HepG2 (cell line): Measurements from ENCODE around the gene S100A11. TPM values are rescaled to one million over a fixed set of nuclear protein-coding genes. Genes with fewer than 3 reads are reported as not detected.

Source experiments
- ATAC-seq: fragments of 200-7000 bp; cut with Tn5 transposase; 3 replicates; pipeline ENCODE4 v1.9.1; 2020; ENCODE audit warnings: mild to moderate bottlenecking, moderate library complexity
- BruUV-seq: library from RNA; stranded (reverse); fragments of 400-500 nt; replicated peaks from 2 replicates; lab custom pipeline; 2021; lab: Mats Ljungman, UMichigan
- CTCF ChIA-PET: fragments of 300-600 bp; formaldehyde crosslinking; extraction: SDS; loops from one replicate; lab custom pipeline; 2021; ENCODE audit warnings: low total read pairs, inconsistent platforms, low intra/inter-chr PET ratio; lab: Yijun Ruan, JAX
- POLR2A ChIA-PET: fragments of 350-600 bp; sonication (Branson Sonifier 250); formaldehyde crosslinking; loops from one replicate; lab custom pipeline; 2020; ENCODE audit warnings: antibody characterized with exemption, inconsistent platforms; lab: Yijun Ruan, JAX
- DNase-seq: peaks from one replicate; pipeline ENCODE4 v3.0.0-alpha.2; 2015; ENCODE audit warnings: low spot score
- FAIRE-seq: peaks from 3 replicates; lab custom pipeline; 2011; peaks lifted over from hg19 to GRCh38; lab: Jason Lieb, UNC
- H2AFZ ChIP-seq: one replicate; pipeline ENCODE4 v1.6.1; 2011; ENCODE audit warnings: low read length, inconsistent platforms
- H3K27ac ChIP-seq: fragments of 300-600 bp; 3 replicates; pipeline ENCODE4 v1.8.0; 2011; ENCODE audit warnings: mixed run types, mild to moderate bottlenecking, mixed read lengths, low read length, inconsistent platforms; ENCODE audit not compliant: insufficient read depth; ENCODE audit errors: extremely low read length
- H3K27me3 ChIP-seq, 2 experiments: fragments of 200-600 bp in 1 of 2; 2 replicates in 1 of 2; 3 replicates in 1 of 2; pipeline versions ENCODE4 v1.6.0 to v1.8.0; 2011; ENCODE audit warnings: low read length in 2 of 2, mild to moderate bottlenecking in 2 of 2, moderate library complexity in 2 of 2, inconsistent platforms in 1 of 2; ENCODE audit not compliant: insufficient read depth in 2 of 2, control insufficient read depth in 1 of 2
- H3K36me3 ChIP-seq, 2 experiments: fragments of 200-600 bp in 1 of 2; replicated peaks in 1 of 2; 2 replicates in 1 of 2; 3 replicates in 1 of 2; pipeline versions ENCODE4 v1.5.1 to v1.8.0; 2011; ENCODE audit warnings: low read length in 2 of 2, inconsistent platforms in 1 of 2; ENCODE audit not compliant: insufficient read depth in 2 of 2, control insufficient read depth in 1 of 2
- H3K4me1 ChIP-seq: 2 replicates; pipeline ENCODE4 v1.5.1; 2012; ENCODE audit warnings: low read length, inconsistent platforms; ENCODE audit not compliant: insufficient read depth
- H3K4me2 ChIP-seq: 2 replicates; pipeline ENCODE4 v1.6.0; 2011; ENCODE audit warnings: low read depth, low read length, inconsistent platforms
- H3K4me3 ChIP-seq, 3 experiments: fragments of 200-600 bp in 1 of 3; sonication (generic), shearing (Covaris generic) in 1 of 3; replicated peaks in 1 of 3; 2 replicates each; pipeline ENCODE4 v1.5.1; 2011 to 2016; ENCODE audit warnings: low read length in 3 of 3, inconsistent platforms in 2 of 3, low read depth in 2 of 3, mild to moderate bottlenecking in 2 of 3, control low read depth in 1 of 3, mixed read lengths in 1 of 3; ENCODE audit not compliant: insufficient read depth in 1 of 3
- H3K79me2 ChIP-seq: one replicate; pipeline ENCODE4 v1.6.1; 2011; ENCODE audit warnings: low read length, inconsistent platforms; ENCODE audit not compliant: insufficient read depth
- H3K9ac ChIP-seq: 2 replicates; pipeline ENCODE4 v1.6.0; 2011; ENCODE audit warnings: mild to moderate bottlenecking, low read depth, low read length, inconsistent platforms; ENCODE audit not compliant: insufficient read depth
- H3K9me3 ChIP-seq: 2 replicates; pipeline ENCODE4 v1.5.1; 2012; ENCODE audit warnings: mild to moderate bottlenecking, low read length
- H4K20me1 ChIP-seq: 2 replicates; pipeline ENCODE4 v1.6.0; 2011; ENCODE audit warnings: inconsistent platforms, mild to moderate bottlenecking, low read length, moderate library complexity; ENCODE audit not compliant: insufficient read depth
- CBX1 ChIP-seq: IDR thresholded peaks from one replicate; pipeline ENCODE4 v1.6.1; 2016; ENCODE audit warnings: antibody characterized with exemption, low read depth
- ETV6 ChIP-seq: sonication (generic); formaldehyde crosslinking; conservative IDR thresholded peaks from 2 replicates; pipeline ENCODE4 v1.4.0; 2020; ENCODE audit warnings: missing genetic modification reagents
- FUBP1 ChIP-seq: sonication (generic); formaldehyde crosslinking; IDR thresholded peaks from 2 replicates; pipeline ENCODE4 v1.5.1; 2020; ENCODE audit warnings: missing genetic modification reagents, mild to moderate bottlenecking, borderline replicate concordance
- JUN ChIP-seq: sonication (generic); formaldehyde crosslinking; IDR thresholded peaks from 2 replicates; pipeline ENCODE4 v1.4.0; 2020; ENCODE audit warnings: mild to moderate bottlenecking, missing genetic modification reagents
- KDM4B ChIP-seq: sonication (generic); formaldehyde crosslinking; IDR thresholded peaks from 2 replicates; pipeline ENCODE4 v1.4.0; 2020; ENCODE audit warnings: missing genetic modification reagents
- MBD4 ChIP-seq: IDR thresholded peaks from 2 replicates; pipeline ENCODE4 v1.6.1; 2012; ENCODE audit warnings: low read length, inconsistent platforms, borderline replicate concordance
- MEIS1 ChIP-seq: sonication (generic); formaldehyde crosslinking; IDR thresholded peaks from 2 replicates; pipeline ENCODE4 v1.9.0; 2021; ENCODE audit warnings: mild to moderate bottlenecking, missing genetic modification reagents, moderate library complexity, borderline replicate concordance
- PLRG1 ChIP-seq: fragments of 450-650 bp; conservative IDR thresholded peaks from 2 replicates; pipeline ENCODE4 v1.6.1; 2016
- TMF1 ChIP-seq: sonication (generic); formaldehyde crosslinking; IDR thresholded peaks from 2 replicates; pipeline ENCODE4 v1.8.1; 2022; ENCODE audit warnings: low read depth, missing genetic modification reagents
- TP53 ChIP-seq: sonication (generic); formaldehyde crosslinking; conservative IDR thresholded peaks from 2 replicates; pipeline ENCODE4 v1.4.0; 2020; ENCODE audit warnings: missing genetic modification reagents
- ZEB1 ChIP-seq: IDR thresholded peaks from 2 replicates; pipeline ENCODE4 v1.6.1; 2012; ENCODE audit warnings: mild to moderate bottlenecking, low read depth, inconsistent platforms; ENCODE audit not compliant: insufficient replicate concordance
- ZNF576 ChIP-seq: sonication (generic); formaldehyde crosslinking; IDR thresholded peaks from 2 replicates; pipeline ENCODE4 v1.4.0; 2020; ENCODE audit warnings: mild to moderate bottlenecking, missing genetic modification reagents
- WGBS: methylation state at CpG from one replicate; pipeline ENCODE4 v1.1.6; 2017; ENCODE audit warnings: low lambda C conversion rate; 5-methylcytosine and 5-hydroxymethylcytosine counted together
- in situ Hi-C: cut with HindIII; loops from 2 replicates; pipeline ENCODE4 v1.10.0; 2017; ENCODE audit warnings: low pct_unique_long_range_greater_than_20kb; ENCODE audit not compliant: extremely low pct_ligation_motif_present
- intact Hi-C: fragments of 100-400 bp; cut with micrococcal nuclease; formaldehyde crosslinking; loops from one replicate; pipeline ENCODE4 v1.10.0; 2022; ENCODE audit not compliant: unreplicated experiment
- polyA plus RNA-seq, 8 experiments: library from polyadenylated mRNA; depleted of rRNA in 3 of 8; stranded (reverse) in 7 of 8; unstranded in 1 of 8; fragments of >200 nt; fragmentation: Illumina TruSeq in 4 of 8; extraction: Trizol in 4 of 8; gene quantifications; 2 replicates each; pipeline versions ENCODE4 v1.2.1 to v1.2.3, GENCODE V29; 2011 to 2016; ENCODE audit warnings: low read depth in 4 of 8, missing spikeins in 1 of 8, mixed read lengths in 1 of 8; ENCODE audit not compliant: insufficient read depth in 1 of 8
- total RNA-seq, 5 experiments: library from RNA; depleted of rRNA; stranded (reverse); fragments of >200 nt; fragmentation: Illumina TruSeq; extraction: Trizol; gene quantifications; 2 replicates each; pipeline ENCODE4 v1.2.3, GENCODE V29; 2016; ENCODE audit warnings: low read depth in 1 of 5
- TF ChIP-seq, protein P1 (sequence below): sonication (generic); formaldehyde crosslinking; IDR thresholded peaks from 2 replicates; pipeline ENCODE4 v1.5.1; 2020; ENCODE audit warnings: mild to moderate bottlenecking, moderate library complexity, missing genetic modification reagents
- TF ChIP-seq, protein P2 (sequence below): sonication (generic); formaldehyde crosslinking; IDR thresholded peaks from 2 replicates; pipeline ENCODE4 v1.5.0; 2020; ENCODE audit warnings: missing genetic modification reagents
- TF ChIP-seq, protein P3 (sequence below): IDR thresholded peaks from 2 replicates; pipeline ENCODE4 v1.6.1; 2016; ENCODE audit warnings: low read depth, control low read depth
- TF ChIP-seq, protein P4 (sequence below): sonication (generic); formaldehyde crosslinking; IDR thresholded peaks from 2 replicates; pipeline ENCODE4 v1.4.0; 2020; ENCODE audit warnings: low read depth, mild to moderate bottlenecking, missing genetic modification reagents

Gene S100A11
- total and polyA plus RNA-seq, 2 of the 13 experiments (the other 11 are each of a cell fraction or from before 2014, with no cell fraction given), result 6.6 to 34.4 TPM

GRCh38 chr1:152038871-152039270 is 2.1 kb upstream of the S100A11 start:
- Histone ChIP-seq H3K9ac (no peak overlapping the region), H3K4me3 (no peak overlapping the region), H2AFZ (no peak overlapping the region), H3K4me2 (no peak overlapping the region), H3K27me3 (peaks cover 0 to 48% of the 10 kb centered on the region in 2 experiments; a peak in 1 of 5 replicates), H3K9me3 (no peaks in the 10 kb centered on the region), H3K27ac (no peak overlapping the region), H3K36me3 (no peaks in the 10 kb centered on the region), H4K20me1 (no peaks in the 10 kb centered on the region), H3K4me1 (peaks cover 35% of the 10 kb centered on the region), H3K79me2 (no peaks in the 10 kb centered on the region)
- in situ Hi-C loops (no loop called here), intact Hi-C loops (no loop called here)
- ChIA-PET CTCF (no interaction called here), POLR2A (no interaction called here)
- WGBS, result 56% methylated on average over 10 of the region's 10 CpGs
- DNase-seq (no peak), FAIRE-seq (no peak), ATAC-seq (no peak)
- BruUV-seq, result no TSS peak
- TF ChIP-seq, protein P1, sequence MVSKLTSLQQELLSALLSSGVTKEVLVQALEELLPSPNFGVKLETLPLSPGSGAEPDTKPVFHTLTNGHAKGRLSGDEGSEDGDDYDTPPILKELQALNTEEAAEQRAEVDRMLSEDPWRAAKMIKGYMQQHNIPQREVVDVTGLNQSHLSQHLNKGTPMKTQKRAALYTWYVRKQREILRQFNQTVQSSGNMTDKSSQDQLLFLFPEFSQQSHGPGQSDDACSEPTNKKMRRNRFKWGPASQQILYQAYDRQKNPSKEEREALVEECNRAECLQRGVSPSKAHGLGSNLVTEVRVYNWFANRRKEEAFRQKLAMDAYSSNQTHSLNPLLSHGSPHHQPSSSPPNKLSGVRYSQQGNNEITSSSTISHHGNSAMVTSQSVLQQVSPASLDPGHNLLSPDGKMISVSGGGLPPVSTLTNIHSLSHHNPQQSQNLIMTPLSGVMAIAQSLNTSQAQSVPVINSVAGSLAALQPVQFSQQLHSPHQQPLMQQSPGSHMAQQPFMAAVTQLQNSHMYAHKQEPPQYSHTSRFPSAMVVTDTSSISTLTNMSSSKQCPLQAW (CRISPR knock-in tag), result no peak
- TF ChIP-seq TP53 (CRISPR knock-in tag), result no peak
- TF ChIP-seq, protein P2, sequence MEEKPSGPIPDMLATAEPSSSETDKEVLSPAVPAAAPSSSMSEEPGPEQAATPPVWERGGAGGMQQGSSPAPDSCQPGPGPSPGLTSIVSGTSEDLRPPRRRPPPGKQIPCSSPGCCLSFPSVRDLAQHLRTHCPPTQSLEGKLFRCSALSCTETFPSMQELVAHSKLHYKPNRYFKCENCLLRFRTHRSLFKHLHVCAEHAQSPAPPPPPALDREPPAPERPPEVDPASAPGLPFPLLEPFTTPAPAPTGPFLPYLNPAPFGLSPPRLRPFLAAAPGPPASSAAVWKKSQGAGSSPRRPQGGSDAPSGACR (CRISPR knock-in tag), result no peak
- no peak for TF ChIP-seq KDM4B (CRISPR knock-in tag)
- no peak for TF ChIP-seq ZEB1
- no peak for TF ChIP-seq ETV6 (CRISPR knock-in tag)
- TF ChIP-seq, protein P3, sequence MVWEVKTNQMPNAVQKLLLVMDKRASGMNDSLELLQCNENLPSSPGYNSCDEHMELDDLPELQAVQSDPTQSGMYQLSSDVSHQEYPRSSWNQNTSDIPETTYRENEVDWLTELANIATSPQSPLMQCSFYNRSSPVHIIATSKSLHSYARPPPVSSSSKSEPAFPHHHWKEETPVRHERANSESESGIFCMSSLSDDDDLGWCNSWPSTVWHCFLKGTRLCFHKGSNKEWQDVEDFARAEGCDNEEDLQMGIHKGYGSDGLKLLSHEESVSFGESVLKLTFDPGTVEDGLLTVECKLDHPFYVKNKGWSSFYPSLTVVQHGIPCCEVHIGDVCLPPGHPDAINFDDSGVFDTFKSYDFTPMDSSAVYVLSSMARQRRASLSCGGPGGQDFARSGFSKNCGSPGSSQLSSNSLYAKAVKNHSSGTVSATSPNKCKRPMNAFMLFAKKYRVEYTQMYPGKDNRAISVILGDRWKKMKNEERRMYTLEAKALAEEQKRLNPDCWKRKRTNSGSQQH, result no peak
- TF ChIP-seq CBX1, result no peak
- TF ChIP-seq PLRG1, result no peak
- TF ChIP-seq ZNF576, result no peak
- TF ChIP-seq, protein P4, sequence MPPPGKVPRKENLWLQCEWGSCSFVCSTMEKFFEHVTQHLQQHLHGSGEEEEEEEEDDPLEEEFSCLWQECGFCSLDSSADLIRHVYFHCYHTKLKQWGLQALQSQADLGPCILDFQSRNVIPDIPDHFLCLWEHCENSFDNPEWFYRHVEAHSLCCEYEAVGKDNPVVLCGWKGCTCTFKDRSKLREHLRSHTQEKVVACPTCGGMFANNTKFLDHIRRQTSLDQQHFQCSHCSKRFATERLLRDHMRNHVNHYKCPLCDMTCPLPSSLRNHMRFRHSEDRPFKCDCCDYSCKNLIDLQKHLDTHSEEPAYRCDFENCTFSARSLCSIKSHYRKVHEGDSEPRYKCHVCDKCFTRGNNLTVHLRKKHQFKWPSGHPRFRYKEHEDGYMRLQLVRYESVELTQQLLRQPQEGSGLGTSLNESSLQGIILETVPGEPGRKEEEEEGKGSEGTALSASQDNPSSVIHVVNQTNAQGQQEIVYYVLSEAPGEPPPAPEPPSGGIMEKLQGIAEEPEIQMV, result no peak
- TF ChIP-seq JUN, result no peak
- TF ChIP-seq FUBP1 (CRISPR knock-in tag), result no peak
- TF ChIP-seq MBD4, result no peak
- no peak for TF ChIP-seq TMF1 (CRISPR knock-in tag)
- no peak for TF ChIP-seq MEIS1 (CRISPR knock-in tag)
